Measurements from ENCODE around the gene CAPN12.
"Not testable (repeated sequence)": the region's sequence is repeated elsewhere in the genome, so short reads cannot be mapped to it uniquely, and the experiment has no call there.

The CAPN12 gene

GRCh38 chr19:38784224-38784623 lies 40.0 kb upstream of the CAPN12 start:
- H3K36me3 Mint-ChIP-seq (ENCODE audit: insufficient read depth), result no peaks in the 10 kb centered on the region
- no peaks in the 10 kb centered on the region for H3K9me3 Mint-ChIP-seq
- no peak for ATAC-seq (replicated peaks; ENCODE audit: extremely low read depth, poor library complexity, severe bottlenecking)
- no peak overlapping the region for H3K27ac Mint-ChIP-seq (ENCODE audit: low read depth)
- DNase-seq (ENCODE audit: low spot score in 2 of 2), result no peak
- no peak overlapping the region for H3K4me3 Mint-ChIP-seq
- H3K4me1 Mint-ChIP-seq, result no peaks in the 10 kb centered on the region
- no peaks in the 10 kb centered on the region for H3K27me3 Mint-ChIP-seq

GRCh38 chr19:38782212-38782611 lies 37.9 kb upstream of the CAPN12 start:
- H3K9me3 Mint-ChIP-seq; H3K27ac Mint-ChIP-seq (ENCODE audit: low read depth); H3K4me1 Mint-ChIP-seq; H3K27me3 Mint-ChIP-seq; DNase-seq (ENCODE audit: low spot score in 2 of 2); H3K4me3 Mint-ChIP-seq; H3K36me3 Mint-ChIP-seq (ENCODE audit: insufficient read depth); ATAC-seq (replicated peaks; ENCODE audit: extremely low read depth, poor library complexity, severe bottlenecking): not testable (repeated sequence)

- Mint-ChIP-seq H3K27me3 (peaks cover 9% of the 10 kb centered on the region), H3K4me1 (no peaks in the 10 kb centered on the region), H3K9me3 (no peaks in the 10 kb centered on the region), H3K36me3 (ENCODE audit: insufficient read depth) (no peaks in the 10 kb centered on the region), H3K27ac (ENCODE audit: low read depth) (no peak overlapping the region), H3K4me3 (no peak overlapping the region)
- no peak for ATAC-seq (replicated peaks; ENCODE audit: extremely low read depth, poor library complexity, severe bottlenecking)
- no peak for DNase-seq (ENCODE audit: low spot score in 2 of 2)
Observed at GRCh38 chr19:38781058-38781457, 36.8 kb upstream of the CAPN12 start.

GRCh38 chr19:38780443-38780842 lies 36.2 kb upstream of the CAPN12 start:
- H3K27ac Mint-ChIP-seq (ENCODE audit: low read depth), result no peak overlapping the region
- H3K36me3 Mint-ChIP-seq (ENCODE audit: insufficient read depth), result no peaks in the 10 kb centered on the region
- no peak overlapping the region for H3K4me3 Mint-ChIP-seq
- DNase-seq (ENCODE audit: low spot score in 2 of 2) (no peak), ATAC-seq (replicated peaks; ENCODE audit: extremely low read depth, poor library complexity, severe bottlenecking) (no peak)
- H3K9me3 Mint-ChIP-seq, result no peaks in the 10 kb centered on the region
- peaks cover 9% of the 10 kb centered on the region for H3K27me3 Mint-ChIP-seq
- no peaks in the 10 kb centered on the region for H3K4me1 Mint-ChIP-seq

- ATAC-seq (replicated peaks; ENCODE audit: extremely low read depth, poor library complexity, severe bottlenecking) (no peak), DNase-seq (ENCODE audit: low spot score in 2 of 2) (no peak)
- Mint-ChIP-seq H3K36me3 (ENCODE audit: insufficient read depth) (no peaks in the 10 kb centered on the region), H3K27ac (ENCODE audit: low read depth) (no peak overlapping the region), H3K27me3 (peaks cover 9% of the 10 kb centered on the region), H3K4me1 (no peaks in the 10 kb centered on the region), H3K4me3 (no peak overlapping the region), H3K9me3 (no peaks in the 10 kb centered on the region)
Observed at GRCh38 chr19:38778733-38779132, 34.5 kb upstream of the CAPN12 start.

- Mint-ChIP-seq H3K27ac (ENCODE audit: low read depth) (no peak overlapping the region), H3K36me3 (ENCODE audit: insufficient read depth) (no peaks in the 10 kb centered on the region), H3K9me3 (no peaks in the 10 kb centered on the region), H3K4me1 (no peaks in the 10 kb centered on the region), H3K27me3 (peaks cover 9% of the 10 kb centered on the region), H3K4me3 (no peak overlapping the region)
- ATAC-seq (replicated peaks; ENCODE audit: extremely low read depth, poor library complexity, severe bottlenecking), result no peak
- no peak for DNase-seq (ENCODE audit: low spot score in 2 of 2)
Observed at GRCh38 chr19:38774181-38774950, 30.1 kb upstream of the CAPN12 start.

GRCh38 chr19:38773469-38774177 lies 29.3 kb upstream of the CAPN12 start, which contains the start of gene LGALS7:
TSS of gene LGALS7 (minus strand) at chr19:38773517. CDS start at chr19:38773492, 25 bp downstream.
- Mint-ChIP-seq H3K36me3 (ENCODE audit: insufficient read depth) (peaks cover under 1% of the 10 kb centered on the region), H3K27ac (ENCODE audit: low read depth) (no peak within 1 kb of the TSS), H3K4me3 (no peak within 1 kb of the TSS), H3K4me1 (no peaks in the 10 kb centered on the region), H3K27me3 (peaks cover 3% of the 10 kb centered on the region), H3K9me3 (no peaks in the 10 kb centered on the region)
- no peak for ATAC-seq (replicated peaks; ENCODE audit: extremely low read depth, poor library complexity, severe bottlenecking)
- DNase-seq (ENCODE audit: low spot score in 2 of 2), result no peak

- not testable (repeated sequence) for ATAC-seq (replicated peaks; ENCODE audit: extremely low read depth, poor library complexity, severe bottlenecking); H3K27ac Mint-ChIP-seq (ENCODE audit: low read depth); H3K9me3 Mint-ChIP-seq; H3K4me1 Mint-ChIP-seq; H3K27me3 Mint-ChIP-seq; DNase-seq (ENCODE audit: low spot score in 2 of 2); H3K36me3 Mint-ChIP-seq (ENCODE audit: insufficient read depth); H3K4me3 Mint-ChIP-seq
Observed at GRCh38 chr19:38771569-38771968, 27.3 kb upstream of the CAPN12 start.

- H3K27me3 Mint-ChIP-seq; H3K9me3 Mint-ChIP-seq; H3K4me1 Mint-ChIP-seq; H3K27ac Mint-ChIP-seq (ENCODE audit: low read depth); H3K36me3 Mint-ChIP-seq (ENCODE audit: insufficient read depth); H3K4me3 Mint-ChIP-seq; DNase-seq (ENCODE audit: low spot score in 2 of 2): not testable (repeated sequence)
- peak; percentile 81 for ATAC-seq (replicated peaks; ENCODE audit: extremely low read depth, poor library complexity, severe bottlenecking)
Observed at GRCh38 chr19:38770949-38771275, 26.6 kb upstream of the CAPN12 start.

- not testable (repeated sequence) for H3K9me3 Mint-ChIP-seq; DNase-seq (ENCODE audit: low spot score in 2 of 2); H3K27me3 Mint-ChIP-seq; H3K4me1 Mint-ChIP-seq; H3K27ac Mint-ChIP-seq (ENCODE audit: low read depth); H3K36me3 Mint-ChIP-seq (ENCODE audit: insufficient read depth)
- peak; percentile 21 for ATAC-seq (replicated peaks; ENCODE audit: extremely low read depth, poor library complexity, severe bottlenecking)
- peak overlapping the region; percentile 59 for H3K4me3 Mint-ChIP-seq
Observed at GRCh38 chr19:38770228-38770948, 26.1 kb upstream of the CAPN12 start.

- no peaks in the 10 kb centered on the region for H3K9me3 Mint-ChIP-seq
- no peaks in the 10 kb centered on the region for H3K4me1 Mint-ChIP-seq
- no peaks in the 10 kb centered on the region for H3K27me3 Mint-ChIP-seq
- H3K27ac Mint-ChIP-seq (ENCODE audit: low read depth), result no peak overlapping the region
- peak; percentile 82 to 97 for DNase-seq (ENCODE audit: low spot score in 2 of 2)
- H3K36me3 Mint-ChIP-seq (ENCODE audit: insufficient read depth), result peaks cover 2% of the 10 kb centered on the region
- H3K4me3 Mint-ChIP-seq, result peak overlapping the region; percentile 59
- ATAC-seq (replicated peaks; ENCODE audit: extremely low read depth, poor library complexity, severe bottlenecking), result peak; percentile 74
Observed at GRCh38 chr19:38769635-38770211, 25.4 kb upstream of the CAPN12 start.

- Mint-ChIP-seq H3K27ac (ENCODE audit: low read depth) (no peak overlapping the region), H3K27me3 (no peaks in the 10 kb centered on the region), H3K9me3 (no peaks in the 10 kb centered on the region), H3K4me3 (no peak overlapping the region), H3K36me3 (ENCODE audit: insufficient read depth) (peaks cover 4% of the 10 kb centered on the region), H3K4me1 (no peaks in the 10 kb centered on the region)
- DNase-seq (ENCODE audit: low spot score in 2 of 2), result no peak
- ATAC-seq (replicated peaks; ENCODE audit: extremely low read depth, poor library complexity, severe bottlenecking), result no peak
Observed at GRCh38 chr19:38766276-38767047, 22.2 kb upstream of the CAPN12 start.

Data from central memory CD8-positive, alpha-beta T cell (primary cell).